Stimulated activated CD4-positive, alpha-beta T cell treated with anti-CD3 and anti-CD28 coated beads, Interleukin-4, amount 100 ng/mL, for 1 hour (primary cell): ENCODE results near the gene IL20RB.

Experiments
- DNase-seq: peaks from one replicate; pipeline ENCODE4 v3.0.0-alpha.2; 2020

IL20RB gene

DNA sequence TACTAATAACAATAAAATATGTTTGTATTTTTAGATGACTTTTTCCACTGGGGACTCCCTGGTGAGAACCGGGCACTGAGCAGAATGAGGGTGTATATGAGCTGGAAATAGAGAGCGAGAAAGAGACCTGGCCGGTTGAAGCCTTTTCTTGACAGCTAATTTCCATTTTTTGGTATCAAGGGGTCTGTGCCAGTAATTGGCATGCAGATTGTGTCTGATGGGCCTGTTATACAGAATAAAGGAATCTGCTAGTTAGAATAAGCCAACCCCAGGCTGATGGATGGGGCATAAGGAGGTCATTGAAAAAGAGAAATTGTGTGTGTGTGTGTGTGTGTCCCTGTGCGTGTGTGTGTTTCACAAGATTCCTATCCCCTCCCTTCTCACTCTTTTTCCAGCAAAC lies 83.9 kb downstream of the IL20RB start:
- DNase-seq = no peak

DNA sequence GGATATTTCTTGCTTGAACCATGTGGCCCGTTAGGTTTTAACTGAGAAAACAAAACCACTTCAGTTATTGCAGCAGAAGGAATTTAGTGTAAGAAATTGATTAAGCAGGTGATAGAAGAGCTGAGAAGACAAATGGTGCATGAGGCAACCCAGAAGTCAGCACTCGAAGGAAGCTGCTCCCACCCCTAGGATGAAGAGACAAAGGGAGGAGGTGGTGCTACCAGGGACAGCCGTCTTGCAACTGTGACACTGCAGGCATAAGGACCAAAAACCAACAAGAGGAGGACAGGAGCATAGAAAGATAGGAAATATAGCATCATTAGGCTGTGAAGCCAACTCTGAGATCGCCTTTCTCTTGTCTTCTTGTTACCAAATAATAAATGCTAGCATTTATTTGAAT lies 89.0 kb downstream of the IL20RB start:
- no peak for DNase-seq

DNA sequence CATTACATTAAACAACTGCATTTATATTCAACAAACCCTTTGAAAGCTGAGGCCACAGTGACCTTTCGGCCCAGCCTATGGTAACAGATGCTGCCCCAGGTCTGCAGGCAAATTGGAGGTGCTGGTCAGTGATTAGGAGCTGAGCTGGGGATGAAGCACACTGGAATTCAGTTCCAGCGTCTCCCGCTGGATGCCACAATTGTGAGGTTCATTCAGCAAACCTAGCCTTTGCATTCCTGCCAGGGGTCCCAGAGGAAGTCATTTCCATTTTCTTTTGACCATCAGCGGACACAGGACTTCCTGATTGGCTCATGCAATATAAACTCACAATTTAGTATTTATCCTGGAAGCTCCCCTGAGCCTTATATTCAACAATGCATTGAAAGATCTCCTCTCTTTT lies 89.5 kb downstream of the IL20RB start:
- no peak for DNase-seq

DNA sequence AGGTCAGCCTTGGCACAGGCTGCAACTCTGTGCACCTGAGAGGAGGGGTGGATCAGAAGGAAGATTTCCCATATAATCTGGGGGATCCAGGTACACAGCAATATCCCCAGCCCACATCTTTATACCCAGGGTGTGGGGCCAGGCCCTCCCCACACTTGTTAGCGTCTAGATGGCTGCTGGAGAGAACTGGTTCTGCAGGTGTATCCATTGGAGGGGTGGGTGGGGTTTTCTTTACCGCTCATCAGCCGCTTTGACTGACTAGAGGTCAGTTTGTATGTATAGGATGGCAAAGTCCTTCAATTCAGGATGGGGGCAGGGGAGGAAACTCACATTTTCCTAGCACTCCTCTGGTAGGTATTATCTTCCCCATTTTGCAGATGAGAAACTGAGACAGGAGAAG lies 92.5 kb downstream of the IL20RB start:
- no peak for DNase-seq

DNA sequence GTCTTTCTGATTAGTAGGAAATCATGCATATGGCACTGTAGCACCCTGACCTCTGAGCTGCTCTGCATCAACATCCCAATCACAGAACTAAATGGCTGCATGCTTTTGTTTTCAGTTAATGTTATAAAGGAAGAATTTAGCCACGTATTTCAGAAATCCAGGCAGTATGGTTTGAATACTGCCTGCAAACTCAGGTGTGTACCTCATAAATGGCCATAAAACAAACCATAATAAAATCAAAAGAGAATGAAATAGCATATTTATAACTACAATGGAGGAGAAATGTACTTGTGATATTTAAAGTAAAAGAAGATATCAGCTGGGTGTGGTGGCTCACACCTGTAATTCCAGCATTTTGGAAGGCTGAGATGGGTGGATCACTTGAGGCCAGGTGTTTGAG lies 94.5 kb downstream of the IL20RB start:
- DNase-seq = no peak
